Left lung (tissue), 10 donors: ENCODE data around the gene PRSS8. TPM values are rescaled to one million over a fixed set of nuclear protein-coding genes. Genes with fewer than 3 reads are reported as not detected.

Source experiments
- ATAC-seq: fragments of 200-7000 bp; cut with Tn5 transposase; one replicate; pipeline ENCODE4 v1.9.1; 2020; ENCODE audit warnings: moderate library complexity
- DNase-seq, 4 donors: peaks; one replicate each; pipeline ENCODE4 v3.0.0-alpha.2; 2013 to 2020
- H3K27ac ChIP-seq, 2 donors: fragments of 200-600 bp; sonication (generic) in 1 of 2; one replicate each; pipeline versions ENCODE4 v1.5.0 to v1.8.0; 2020 to 2021
- H3K27me3 ChIP-seq, 2 donors: fragments of 200-600 bp; sonication (generic) in 1 of 2; one replicate each; pipeline versions ENCODE4 v1.5.0 to v1.8.0; 2020 to 2021
- H3K36me3 ChIP-seq, 2 donors: fragments of 200-600 bp; sonication (generic) in 1 of 2; one replicate each; pipeline versions ENCODE4 v1.5.0 to v1.8.0; 2020 to 2021
- H3K4me1 ChIP-seq, 2 donors: fragments of 200-600 bp; one replicate each; pipeline ENCODE4 v1.8.0; 2021
- H3K4me3 ChIP-seq, 2 donors: fragments of 200-600 bp; sonication (generic) in 1 of 2; one replicate each; pipeline versions ENCODE4 v1.5.0 to v1.8.0; 2020 to 2021; ENCODE audit warnings: mild to moderate bottlenecking in 1 of 2
- H3K9me3 ChIP-seq, 2 donors: fragments of 200-600 bp; sonication (generic) in 1 of 2; one replicate each; pipeline versions ENCODE4 v1.5.0 to v1.8.0; 2020 to 2021
- intact Hi-C, 2 donors: fragments of 100-400 bp; cut with DNase I; formaldehyde crosslinking; loops; one replicate each; pipeline versions ENCODE4 v1.11.2 to v1.14.2; 2022
- polyA plus RNA-seq, 6 donors: library from polyadenylated mRNA; unstranded; fragments of 120-200 nt; gene quantifications; one replicate each; pipeline ENCODE4 v1.2.1, GENCODE V29; 2013; ENCODE audit not compliant: insufficient read length in 6 of 6
- total RNA-seq, 2 donors: library from RNA; stranded (reverse); fragmentation: NEBNext Ultra II Directional; extraction: Animal tissue kit (Norgen Biotek cat#: 25700); gene quantifications; one replicate each; pipeline ENCODE4 v1.2.1, GENCODE V29; 2021
- TF ChIP-seq, protein P1 (sequence below), 2 donors: fragments of 200-600 bp; sonication (generic) in 1 of 2; IDR thresholded peaks; one replicate each; pipeline versions ENCODE4 v1.5.0 to v1.8.0; 2021; ENCODE audit warnings: antibody characterized with exemption in 2 of 2
- donor health status: DM: no; HTN: yes; CAD: no.
- donor health status: DM: no; HTN: no; CAD: no.

PRSS8 gene
- total and polyA plus RNA-seq, 8 donors = 61.2 to 129 (median 107) TPM

GRCh38 chr16:31083081-31083480, 52.4 kb downstream of the PRSS8 start:
- Histone ChIP-seq H3K4me3 (no peak overlapping the region), H3K36me3 (peaks cover 0 to 98% of the 10 kb centered on the region in 2 donors), H3K27me3 (no peaks in the 10 kb centered on the region), H3K4me1 (peaks cover 0 to 28% of the 10 kb centered on the region in 2 donors), H3K9me3 (no peaks in the 10 kb centered on the region), H3K27ac (no peak overlapping the region)
- ATAC-seq (no peak), DNase-seq (no peak)
- TF ChIP-seq, protein P1, sequence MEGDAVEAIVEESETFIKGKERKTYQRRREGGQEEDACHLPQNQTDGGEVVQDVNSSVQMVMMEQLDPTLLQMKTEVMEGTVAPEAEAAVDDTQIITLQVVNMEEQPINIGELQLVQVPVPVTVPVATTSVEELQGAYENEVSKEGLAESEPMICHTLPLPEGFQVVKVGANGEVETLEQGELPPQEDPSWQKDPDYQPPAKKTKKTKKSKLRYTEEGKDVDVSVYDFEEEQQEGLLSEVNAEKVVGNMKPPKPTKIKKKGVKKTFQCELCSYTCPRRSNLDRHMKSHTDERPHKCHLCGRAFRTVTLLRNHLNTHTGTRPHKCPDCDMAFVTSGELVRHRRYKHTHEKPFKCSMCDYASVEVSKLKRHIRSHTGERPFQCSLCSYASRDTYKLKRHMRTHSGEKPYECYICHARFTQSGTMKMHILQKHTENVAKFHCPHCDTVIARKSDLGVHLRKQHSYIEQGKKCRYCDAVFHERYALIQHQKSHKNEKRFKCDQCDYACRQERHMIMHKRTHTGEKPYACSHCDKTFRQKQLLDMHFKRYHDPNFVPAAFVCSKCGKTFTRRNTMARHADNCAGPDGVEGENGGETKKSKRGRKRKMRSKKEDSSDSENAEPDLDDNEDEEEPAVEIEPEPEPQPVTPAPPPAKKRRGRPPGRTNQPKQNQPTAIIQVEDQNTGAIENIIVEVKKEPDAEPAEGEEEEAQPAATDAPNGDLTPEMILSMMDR (IDR thresholded peaks at IDR 0.05) = no peak
- intact Hi-C loops = no loop called here

DNA sequence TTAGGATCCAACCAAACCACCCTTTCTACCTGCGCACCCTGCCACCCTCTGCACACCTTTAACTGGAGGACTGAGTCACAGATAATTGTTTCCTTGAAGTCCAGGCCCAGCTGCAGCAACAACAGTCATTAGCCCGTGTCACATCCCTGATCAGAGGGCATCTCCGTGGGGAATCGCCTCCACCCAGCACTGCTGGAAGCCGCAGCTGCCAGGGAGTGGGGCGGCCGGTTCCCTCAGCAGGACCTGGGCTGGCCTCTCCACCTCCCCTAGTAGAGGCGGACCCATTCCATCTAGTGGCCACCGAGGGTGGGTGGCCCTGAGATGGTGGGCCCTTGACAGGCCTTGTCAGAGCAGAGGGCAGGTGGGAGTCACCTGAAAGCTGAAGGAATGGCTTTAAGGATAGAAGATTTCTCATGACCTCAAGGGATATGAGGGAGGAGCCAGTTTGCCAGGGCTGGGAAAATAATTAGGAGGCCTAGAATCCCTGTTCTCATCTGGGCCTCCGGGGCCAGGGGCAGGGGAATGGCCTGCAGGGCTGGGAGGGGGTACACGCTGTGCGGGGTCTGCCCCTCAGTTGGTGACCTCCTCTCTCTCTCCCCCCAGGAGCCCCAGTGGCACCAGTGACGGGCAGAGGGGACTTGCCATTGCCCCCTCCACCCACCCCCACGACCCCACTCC, 53.0 kb downstream of the PRSS8 start:
- no peak for DNase-seq
- peaks cover 0 to 28% of the 10 kb centered on the region in 2 donors for H3K4me1 ChIP-seq
- no peak for ATAC-seq
- H3K27me3 ChIP-seq = no peaks in the 10 kb centered on the region
- H3K36me3 ChIP-seq = peaks cover 0 to 99% of the 10 kb centered on the region in 2 donors
- H3K27ac ChIP-seq = no peak overlapping the region
- TF ChIP-seq, protein P1 (IDR thresholded peaks at IDR 0.05) = no peak
- H3K9me3 ChIP-seq = no peaks in the 10 kb centered on the region
- no peak overlapping the region for H3K4me3 ChIP-seq
- intact Hi-C loops = no loop called here

Other genes with a start within 250 kb of the PRSS8 start
- gene BCL7C, start 241.7 kb downstream of the PRSS8 start, total RNA-seq = 10 to 100 TPM; 25.8 to 29.3 TPM
- gene BCL7C, start 241.7 kb downstream of the PRSS8 start, polyA plus RNA-seq = 10 to 100 TPM; 36.0 to 50.5 (median 46.5) TPM
- gene CTF1, start 239.1 kb downstream of the PRSS8 start, total RNA-seq = 1 to 10 TPM; 4.5 to 7.9 TPM
- gene CTF1, start 239.1 kb downstream of the PRSS8 start, polyA plus RNA-seq = 10 to 100 TPM in 2 of 6 donors, 1 to 10 TPM in 4; 8.8 to 10.5 (median 9.3) TPM
- gene FBXL19, start 212.2 kb downstream of the PRSS8 start, total RNA-seq = 10 to 100 TPM; 11.2 to 18.7 TPM
- 10 to 100 TPM; 13.8 to 26.8 (median 20.9) TPM for gene FBXL19, start 212.2 kb downstream of the PRSS8 start, polyA plus RNA-seq
- 10 to 100 TPM; 20.7 to 23.2 TPM for gene ORAI3, start 186.7 kb downstream of the PRSS8 start, total RNA-seq
- gene ORAI3, start 186.7 kb downstream of the PRSS8 start, polyA plus RNA-seq = 10 to 100 TPM; 16.9 to 20.7 (median 18.6) TPM
- 10 to 100 TPM; 12.1 to 16.4 TPM for gene SETD1A, start 178.0 kb downstream of the PRSS8 start, total RNA-seq
- gene SETD1A, start 178.0 kb downstream of the PRSS8 start, polyA plus RNA-seq = 10 to 100 TPM; 14.7 to 21.5 (median 15.3) TPM
- gene HSD3B7, start 150.5 kb downstream of the PRSS8 start, total RNA-seq = 10 to 100 TPM; 25.9 to 28.4 TPM
- 1 to 10 TPM; 3.9 to 5.1 (median 4.5) TPM for gene HSD3B7, start 150.5 kb downstream of the PRSS8 start, polyA plus RNA-seq
- under 1 TPM; 0.47 to 0.50 TPM for gene STX1B, start 125.1 kb downstream of the PRSS8 start, total RNA-seq
- under 1 TPM; 0.24 to 0.85 (median 0.60) TPM for gene STX1B, start 125.1 kb downstream of the PRSS8 start, polyA plus RNA-seq
- gene STX4, start 102.2 kb downstream of the PRSS8 start, total RNA-seq = 10 to 100 TPM; 65.4 to 84.8 TPM
- 10 to 100 TPM; 37.7 to 47.6 (median 42.0) TPM for gene STX4, start 102.2 kb downstream of the PRSS8 start, polyA plus RNA-seq
- gene ZNF668, start 61.5 kb downstream of the PRSS8 start, total RNA-seq = 10 to 100 TPM; 11.8 to 12.2 TPM
- gene ZNF668, start 61.5 kb downstream of the PRSS8 start, polyA plus RNA-seq = 1 to 10 TPM; 3.8 to 5.9 (median 5.4) TPM
- gene ZNF646, start 61.3 kb downstream of the PRSS8 start, total RNA-seq = 10 to 100 TPM; 15.1 to 18.1 TPM
- 10 to 100 TPM; 11.3 to 14.6 (median 12.9) TPM for gene ZNF646, start 61.3 kb downstream of the PRSS8 start, polyA plus RNA-seq
- 1 to 10 TPM; 1.9 to 2.9 TPM for gene PRSS53, start 46.8 kb downstream of the PRSS8 start, total RNA-seq
- gene PRSS53, start 46.8 kb downstream of the PRSS8 start, polyA plus RNA-seq = 1 to 10 TPM in 5 of 6 donors, under 1 TPM in 1; 0.96 to 2.9 (median 2.2) TPM
- 100 to 1,000 TPM in 1 of 2 donors, 10 to 100 TPM in 1; 76.4 to 102 TPM for gene VKORC1, start 40.9 kb downstream of the PRSS8 start, total RNA-seq
- gene VKORC1, start 40.9 kb downstream of the PRSS8 start, polyA plus RNA-seq = 10 to 100 TPM; 62.0 to 66.5 (median 63.6) TPM
- gene BCKDK, start 27.3 kb downstream of the PRSS8 start, total RNA-seq = 10 to 100 TPM; 36.1 to 43.8 TPM
- gene BCKDK, start 27.3 kb downstream of the PRSS8 start, polyA plus RNA-seq = 10 to 100 TPM; 32.8 to 40.9 (median 38.9) TPM
- gene KAT8, start 18.1 kb downstream of the PRSS8 start, total RNA-seq = 10 to 100 TPM; 49.8 to 55.0 TPM
- gene KAT8, start 18.1 kb downstream of the PRSS8 start, polyA plus RNA-seq = 10 to 100 TPM; 59.6 to 74.6 (median 63.9) TPM
- 1 to 10 TPM; 4.8 to 5.8 TPM for gene PRSS36, start 14.3 kb upstream of the PRSS8 start, total RNA-seq
- 1 to 10 TPM in 5 of 6 donors, under 1 TPM in 1; 0.70 to 3.3 (median 1.9) TPM for gene PRSS36, start 14.3 kb upstream of the PRSS8 start, polyA plus RNA-seq
- 100 to 1,000 TPM; 180 to 259 TPM for gene FUS, start 44.4 kb upstream of the PRSS8 start, total RNA-seq
- gene FUS, start 44.4 kb upstream of the PRSS8 start, polyA plus RNA-seq = 100 to 1,000 TPM; 663 to 829 (median 794) TPM
- gene PYCARD, start 67.0 kb upstream of the PRSS8 start, total RNA-seq = 10 to 100 TPM; 46.4 to 59.8 TPM
- 10 to 100 TPM; 13.2 to 21.9 (median 15.5) TPM for gene PYCARD, start 67.0 kb upstream of the PRSS8 start, polyA plus RNA-seq
- under 1 TPM; 0.06 to 0.08 TPM for gene TRIM72, start 78.4 kb upstream of the PRSS8 start, total RNA-seq
- gene TRIM72, start 78.4 kb upstream of the PRSS8 start, polyA plus RNA-seq = under 1 TPM; 0.14 to 0.24 (median 0.18) TPM
- gene PYDC1, start 81.4 kb upstream of the PRSS8 start, total RNA-seq = not detected
- gene PYDC1, start 81.4 kb upstream of the PRSS8 start, polyA plus RNA-seq = not detected
- gene ITGAM, start 124.2 kb upstream of the PRSS8 start, total RNA-seq = 10 to 100 TPM; 44.5 to 91.3 TPM
- gene ITGAM, start 124.2 kb upstream of the PRSS8 start, polyA plus RNA-seq = 1 to 10 TPM; 2.3 to 5.1 (median 3.2) TPM
- 100 to 1,000 TPM in 1 of 2 donors, 10 to 100 TPM in 1; 71.5 to 134 TPM for gene ITGAX, start 219.4 kb upstream of the PRSS8 start, total RNA-seq
- gene ITGAX, start 219.4 kb upstream of the PRSS8 start, polyA plus RNA-seq = 1 to 10 TPM in 5 of 6 donors, under 1 TPM in 1; 0.94 to 2.0 (median 1.4) TPM